GM23338 (cell line): ENCODE measurements around the gene AMPH. TPM values are rescaled to one million over a fixed set of nuclear protein-coding genes. Genes with fewer than 3 reads are reported as not detected.

Experiments
- EZH2phosphoT487 ChIP-seq: fragments of 200-600 bp; sonication (generic); IDR thresholded peaks from one replicate; pipeline ENCODE4 v1.8.1; 2018; ENCODE audit warnings: antibody characterized with exemption; ENCODE audit not compliant: unreplicated experiment
- POLR2AphosphoS5 ChIP-seq: IDR thresholded peaks from 2 replicates; pipeline ENCODE4 v1.6.1; 2016; ENCODE audit warnings: antibody characterized with exemption, low read depth
- ZNF114 ChIP-seq: fragments of 250-450 bp; sonication (Bioruptor Pico); IDR thresholded peaks from 2 replicates; pipeline ENCODE4 v1.5.0; 2020; ENCODE audit warnings: mild to moderate bottlenecking, moderate library complexity
- polyA plus RNA-seq: library from polyadenylated mRNA; unstranded; fragments of >200 nt; fragmentation: Nextera tagmentation; extraction: Ambion mirVana; gene quantifications from 2 replicates; pipeline ENCODE4 v1.2.1, GENCODE V29; 2016
- total RNA-seq: library from RNA; depleted of rRNA; stranded (reverse); fragments of >200 nt; shearing (Covaris generic); gene quantifications from 2 replicates; pipeline ENCODE4 v1.2.3, GENCODE V29; 2014
- TF ChIP-seq, protein P1 (sequence below): fragments of 250-450 bp; sonication (Bioruptor Pico); IDR thresholded peaks from 2 replicates; pipeline ENCODE4 v1.5.0; 2020; ENCODE audit warnings: mild to moderate bottlenecking, moderate library complexity
- TF ChIP-seq, protein P2 (sequence below), 2 experiments: fragments of 200-600 bp in 1 of 2; sonication (generic) in 1 of 2; conservative IDR thresholded peaks; 2 replicates each; pipeline versions ENCODE4 v1.5.1 to v1.6.1; 2016 to 2017; ENCODE audit warnings: antibody characterized with exemption in 2 of 2, low read depth in 2 of 2, mild to moderate bottlenecking in 2 of 2, moderate library complexity in 1 of 2
- TF ChIP-seq, protein P3 (sequence below): IDR thresholded peaks from 2 replicates; pipeline ENCODE4 v1.6.1; 2016; ENCODE audit warnings: antibody characterized with exemption

The AMPH gene
- total and polyA plus RNA-seq, 2 experiments from 2014 or later: 4.8 to 10.2 TPM

GRCh38 chr7:38669965-38670520, 38.9 kb upstream of the AMPH start (continued):
- TF ChIP-seq, protein P1, sequence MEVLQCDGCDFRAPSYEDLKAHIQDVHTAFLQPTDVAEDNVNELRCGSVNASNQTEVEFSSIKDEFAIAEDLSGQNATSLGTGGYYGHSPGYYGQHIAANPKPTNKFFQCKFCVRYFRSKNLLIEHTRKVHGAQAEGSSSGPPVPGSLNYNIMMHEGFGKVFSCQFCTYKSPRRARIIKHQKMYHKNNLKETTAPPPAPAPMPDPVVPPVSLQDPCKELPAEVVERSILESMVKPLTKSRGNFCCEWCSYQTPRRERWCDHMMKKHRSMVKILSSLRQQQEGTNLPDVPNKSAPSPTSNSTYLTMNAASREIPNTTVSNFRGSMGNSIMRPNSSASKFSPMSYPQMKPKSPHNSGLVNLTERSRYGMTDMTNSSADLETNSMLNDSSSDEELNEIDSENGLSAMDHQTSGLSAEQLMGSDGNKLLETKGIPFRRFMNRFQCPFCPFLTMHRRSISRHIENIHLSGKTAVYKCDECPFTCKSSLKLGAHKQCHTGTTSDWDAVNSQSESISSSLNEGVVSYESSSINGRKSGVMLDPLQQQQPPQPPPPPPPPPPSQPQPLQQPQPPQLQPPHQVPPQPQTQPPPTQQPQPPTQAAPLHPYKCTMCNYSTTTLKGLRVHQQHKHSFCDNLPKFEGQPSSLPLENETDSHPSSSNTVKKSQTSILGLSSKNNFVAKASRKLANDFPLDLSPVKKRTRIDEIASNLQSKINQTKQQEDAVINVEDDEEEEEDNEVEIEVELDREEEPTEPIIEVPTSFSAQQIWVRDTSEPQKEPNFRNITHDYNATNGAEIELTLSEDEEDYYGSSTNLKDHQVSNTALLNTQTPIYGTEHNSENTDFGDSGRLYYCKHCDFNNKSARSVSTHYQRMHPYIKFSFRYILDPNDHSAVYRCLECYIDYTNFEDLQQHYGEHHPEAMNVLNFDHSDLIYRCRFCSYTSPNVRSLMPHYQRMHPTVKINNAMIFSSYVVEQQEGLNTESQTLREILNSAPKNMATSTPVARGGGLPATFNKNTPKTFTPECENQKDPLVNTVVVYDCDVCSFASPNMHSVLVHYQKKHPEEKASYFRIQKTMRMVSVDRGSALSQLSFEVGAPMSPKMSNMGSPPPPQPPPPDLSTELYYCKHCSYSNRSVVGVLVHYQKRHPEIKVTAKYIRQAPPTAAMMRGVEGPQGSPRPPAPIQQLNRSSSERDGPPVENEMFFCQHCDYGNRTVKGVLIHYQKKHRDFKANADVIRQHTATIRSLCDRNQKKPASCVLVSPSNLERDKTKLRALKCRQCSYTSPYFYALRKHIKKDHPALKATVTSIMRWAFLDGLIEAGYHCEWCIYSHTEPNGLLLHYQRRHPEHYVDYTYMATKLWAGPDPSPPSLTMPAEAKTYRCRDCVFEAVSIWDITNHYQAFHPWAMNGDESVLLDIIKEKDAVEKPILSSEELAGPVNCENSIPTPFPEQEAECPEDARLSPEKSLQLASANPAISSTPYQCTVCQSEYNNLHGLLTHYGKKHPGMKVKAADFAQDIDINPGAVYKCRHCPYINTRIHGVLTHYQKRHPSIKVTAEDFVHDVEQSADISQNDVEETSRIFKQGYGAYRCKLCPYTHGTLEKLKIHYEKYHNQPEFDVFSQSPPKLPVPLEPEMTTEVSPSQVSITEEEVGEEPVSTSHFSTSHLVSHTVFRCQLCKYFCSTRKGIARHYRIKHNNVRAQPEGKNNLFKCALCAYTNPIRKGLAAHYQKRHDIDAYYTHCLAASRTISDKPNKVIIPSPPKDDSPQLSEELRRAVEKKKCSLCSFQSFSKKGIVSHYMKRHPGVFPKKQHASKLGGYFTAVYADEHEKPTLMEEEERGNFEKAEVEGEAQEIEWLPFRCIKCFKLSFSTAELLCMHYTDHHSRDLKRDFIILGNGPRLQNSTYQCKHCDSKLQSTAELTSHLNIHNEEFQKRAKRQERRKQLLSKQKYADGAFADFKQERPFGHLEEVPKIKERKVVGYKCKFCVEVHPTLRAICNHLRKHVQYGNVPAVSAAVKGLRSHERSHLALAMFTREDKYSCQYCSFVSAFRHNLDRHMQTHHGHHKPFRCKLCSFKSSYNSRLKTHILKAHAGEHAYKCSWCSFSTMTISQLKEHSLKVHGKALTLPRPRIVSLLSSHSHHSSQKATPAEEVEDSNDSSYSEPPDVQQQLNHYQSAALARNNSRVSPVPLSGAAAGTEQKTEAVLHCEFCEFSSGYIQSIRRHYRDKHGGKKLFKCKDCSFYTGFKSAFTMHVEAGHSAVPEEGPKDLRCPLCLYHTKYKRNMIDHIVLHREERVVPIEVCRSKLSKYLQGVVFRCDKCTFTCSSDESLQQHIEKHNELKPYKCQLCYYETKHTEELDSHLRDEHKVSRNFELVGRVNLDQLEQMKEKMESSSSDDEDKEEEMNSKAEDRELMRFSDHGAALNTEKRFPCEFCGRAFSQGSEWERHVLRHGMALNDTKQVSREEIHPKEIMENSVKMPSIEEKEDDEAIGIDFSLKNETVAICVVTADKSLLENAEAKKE (CRISPR knock-in tag): no peak
- TF ChIP-seq, protein P2, sequence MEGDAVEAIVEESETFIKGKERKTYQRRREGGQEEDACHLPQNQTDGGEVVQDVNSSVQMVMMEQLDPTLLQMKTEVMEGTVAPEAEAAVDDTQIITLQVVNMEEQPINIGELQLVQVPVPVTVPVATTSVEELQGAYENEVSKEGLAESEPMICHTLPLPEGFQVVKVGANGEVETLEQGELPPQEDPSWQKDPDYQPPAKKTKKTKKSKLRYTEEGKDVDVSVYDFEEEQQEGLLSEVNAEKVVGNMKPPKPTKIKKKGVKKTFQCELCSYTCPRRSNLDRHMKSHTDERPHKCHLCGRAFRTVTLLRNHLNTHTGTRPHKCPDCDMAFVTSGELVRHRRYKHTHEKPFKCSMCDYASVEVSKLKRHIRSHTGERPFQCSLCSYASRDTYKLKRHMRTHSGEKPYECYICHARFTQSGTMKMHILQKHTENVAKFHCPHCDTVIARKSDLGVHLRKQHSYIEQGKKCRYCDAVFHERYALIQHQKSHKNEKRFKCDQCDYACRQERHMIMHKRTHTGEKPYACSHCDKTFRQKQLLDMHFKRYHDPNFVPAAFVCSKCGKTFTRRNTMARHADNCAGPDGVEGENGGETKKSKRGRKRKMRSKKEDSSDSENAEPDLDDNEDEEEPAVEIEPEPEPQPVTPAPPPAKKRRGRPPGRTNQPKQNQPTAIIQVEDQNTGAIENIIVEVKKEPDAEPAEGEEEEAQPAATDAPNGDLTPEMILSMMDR (conservative IDR thresholded peaks at IDR 0.05; ENCODE audit: low read depth in 2 of 2): no peak
- TF ChIP-seq ZNF114 (CRISPR knock-in tag): no peak
- TF ChIP-seq EZH2phosphoT487: no peak
- TF ChIP-seq, protein P3, sequence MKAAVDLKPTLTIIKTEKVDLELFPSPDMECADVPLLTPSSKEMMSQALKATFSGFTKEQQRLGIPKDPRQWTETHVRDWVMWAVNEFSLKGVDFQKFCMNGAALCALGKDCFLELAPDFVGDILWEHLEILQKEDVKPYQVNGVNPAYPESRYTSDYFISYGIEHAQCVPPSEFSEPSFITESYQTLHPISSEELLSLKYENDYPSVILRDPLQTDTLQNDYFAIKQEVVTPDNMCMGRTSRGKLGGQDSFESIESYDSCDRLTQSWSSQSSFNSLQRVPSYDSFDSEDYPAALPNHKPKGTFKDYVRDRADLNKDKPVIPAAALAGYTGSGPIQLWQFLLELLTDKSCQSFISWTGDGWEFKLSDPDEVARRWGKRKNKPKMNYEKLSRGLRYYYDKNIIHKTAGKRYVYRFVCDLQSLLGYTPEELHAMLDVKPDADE: no peak
- TF ChIP-seq POLR2AphosphoS5: no peak
